Nephron (organoid): ENCODE results near the gene DDX53.

Experiments
- H3K27ac Mint-ChIP-seq, 3 experiments: 2 replicates each; pipeline ENCODE4 v1.8.0; 2020; ENCODE audit warnings: mixed read lengths in 3 of 3, mild to moderate bottlenecking in 2 of 3, moderate library complexity in 1 of 3
- H3K27me3 Mint-ChIP-seq: 2 replicates; pipeline ENCODE4 v1.8.0; 2021; ENCODE audit warnings: low read depth, mild to moderate bottlenecking, moderate library complexity, mixed read lengths
- H3K36me3 Mint-ChIP-seq: 2 replicates; pipeline ENCODE4 v1.8.0; 2020; ENCODE audit warnings: low read depth, mixed read lengths
- H3K4me1 Mint-ChIP-seq: 2 replicates; pipeline ENCODE4 v1.8.0; 2020; ENCODE audit warnings: mixed read lengths
- H3K4me3 Mint-ChIP-seq, 3 experiments: 2 replicates each; pipeline ENCODE4 v1.8.0; 2020; ENCODE audit warnings: mild to moderate bottlenecking in 3 of 3, mixed read lengths in 3 of 3, moderate library complexity in 2 of 3
- H3K9me3 Mint-ChIP-seq: 2 replicates; pipeline ENCODE4 v1.8.0; 2020; ENCODE audit warnings: mixed read lengths
- TF ChIP-seq, protein P1 (sequence below), 3 experiments: fragments of 200-600 bp; sonication (generic); IDR thresholded peaks; one replicate each; pipeline ENCODE4 v1.5.0; 2021; ENCODE audit warnings: antibody characterized with exemption in 3 of 3; ENCODE audit not compliant: unreplicated experiment in 3 of 3

The DDX53 gene

GRCh38 chrX:23048806-23049573 is 49.2 kb downstream of the DDX53 start:
- H3K27ac Mint-ChIP-seq, result no peak overlapping the region
- peaks cover 3% of the 10 kb centered on the region for H3K9me3 Mint-ChIP-seq
- H3K36me3 Mint-ChIP-seq, result no peaks in the 10 kb centered on the region
- TF ChIP-seq, protein P1, sequence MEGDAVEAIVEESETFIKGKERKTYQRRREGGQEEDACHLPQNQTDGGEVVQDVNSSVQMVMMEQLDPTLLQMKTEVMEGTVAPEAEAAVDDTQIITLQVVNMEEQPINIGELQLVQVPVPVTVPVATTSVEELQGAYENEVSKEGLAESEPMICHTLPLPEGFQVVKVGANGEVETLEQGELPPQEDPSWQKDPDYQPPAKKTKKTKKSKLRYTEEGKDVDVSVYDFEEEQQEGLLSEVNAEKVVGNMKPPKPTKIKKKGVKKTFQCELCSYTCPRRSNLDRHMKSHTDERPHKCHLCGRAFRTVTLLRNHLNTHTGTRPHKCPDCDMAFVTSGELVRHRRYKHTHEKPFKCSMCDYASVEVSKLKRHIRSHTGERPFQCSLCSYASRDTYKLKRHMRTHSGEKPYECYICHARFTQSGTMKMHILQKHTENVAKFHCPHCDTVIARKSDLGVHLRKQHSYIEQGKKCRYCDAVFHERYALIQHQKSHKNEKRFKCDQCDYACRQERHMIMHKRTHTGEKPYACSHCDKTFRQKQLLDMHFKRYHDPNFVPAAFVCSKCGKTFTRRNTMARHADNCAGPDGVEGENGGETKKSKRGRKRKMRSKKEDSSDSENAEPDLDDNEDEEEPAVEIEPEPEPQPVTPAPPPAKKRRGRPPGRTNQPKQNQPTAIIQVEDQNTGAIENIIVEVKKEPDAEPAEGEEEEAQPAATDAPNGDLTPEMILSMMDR (IDR thresholded peaks at IDR 0.05; ENCODE audit: unreplicated experiment in 3 of 3), result no peak
- no peak overlapping the region for H3K4me3 Mint-ChIP-seq
- no peaks in the 10 kb centered on the region for H3K4me1 Mint-ChIP-seq
- H3K27me3 Mint-ChIP-seq, result no peaks in the 10 kb centered on the region

- H3K4me3 Mint-ChIP-seq, result no peak overlapping the region
- H3K4me1 Mint-ChIP-seq, result no peaks in the 10 kb centered on the region
- H3K27me3 Mint-ChIP-seq, result no peaks in the 10 kb centered on the region
- TF ChIP-seq, protein P1 (IDR thresholded peaks at IDR 0.05; ENCODE audit: unreplicated experiment in 3 of 3), result no peak
- no peaks in the 10 kb centered on the region for H3K36me3 Mint-ChIP-seq
- no peak overlapping the region for H3K27ac Mint-ChIP-seq
- H3K9me3 Mint-ChIP-seq, result peaks cover 5% of the 10 kb centered on the region
These were observed 52.6 kb downstream of the DDX53 start for GRCh38 chrX:23052324-23052723.
